Lower lobe of right lung (tissue), 2 donors: ENCODE results near the gene OR5T1. TPM values are rescaled to one million over a fixed set of nuclear protein-coding genes. Genes with fewer than 3 reads are reported as not detected.

Source experiments
- ATAC-seq, 2 donors: fragments of 200-7000 bp; cut with Tn5 transposase; one replicate each; pipeline ENCODE4 v1.9.1; 2020 to 2022; ENCODE audit warnings: mild to moderate bottlenecking in 2 of 2, moderate library complexity in 2 of 2
- DNase-seq: peaks from one replicate; pipeline ENCODE4 v3.0.0-alpha.2; 2020
- H3K27ac ChIP-seq: fragments of 200-600 bp; one replicate; pipeline ENCODE4 v1.8.0; 2022
- H3K27me3 ChIP-seq: fragments of 200-600 bp; one replicate; pipeline ENCODE4 v1.8.0; 2022; ENCODE audit warnings: low read depth
- H3K36me3 ChIP-seq: fragments of 200-600 bp; one replicate; pipeline ENCODE4 v1.8.0; 2022; ENCODE audit warnings: mild to moderate bottlenecking
- H3K4me1 ChIP-seq: fragments of 200-600 bp; one replicate; pipeline ENCODE4 v1.8.0; 2022
- H3K4me3 ChIP-seq: fragments of 200-600 bp; one replicate; pipeline ENCODE4 v1.8.0; 2022; ENCODE audit warnings: mild to moderate bottlenecking
- H3K9me3 ChIP-seq: fragments of 200-600 bp; one replicate; pipeline ENCODE4 v1.8.0; 2022
- intact Hi-C: fragments of 100-400 bp; cut with DNase I; formaldehyde crosslinking; loops from one replicate; pipeline ENCODE4 v1.11.0; 2022
- long read RNA-seq: library from polyadenylated mRNA; unstranded; transcript quantifications from one replicate; pipeline ENCODE4 v2.0.0, GENCODE V29; 2021
- total RNA-seq: library from RNA; stranded (reverse); fragmentation: NEBNext Ultra II Directional; extraction: Animal tissue kit (Norgen Biotek cat#: 25700); gene quantifications from one replicate; pipeline ENCODE4 v1.2.1, GENCODE V29; 2021
- TF ChIP-seq, protein P1 (sequence below): fragments of 200-600 bp; IDR thresholded peaks from one replicate; pipeline ENCODE4 v1.8.0; 2022; ENCODE audit warnings: antibody characterized with exemption, mild to moderate bottlenecking
- donor health status: DM: no; HTN: yes; CAD: no; lungs with severe emphysema.

OR5T1 gene
- not detected for total RNA-seq
- long read RNA-seq = 0 reads

- Histone ChIP-seq H3K27me3 (no peaks in the 10 kb centered on the region), H3K4me3 (no peak within 1 kb of the TSS), H3K9me3 (no peaks in the 10 kb centered on the region), H3K36me3 (no peaks in the 10 kb centered on the region), H3K4me1 (no peaks in the 10 kb centered on the region), H3K27ac (no peak within 1 kb of the TSS)
- TF ChIP-seq, protein P1, sequence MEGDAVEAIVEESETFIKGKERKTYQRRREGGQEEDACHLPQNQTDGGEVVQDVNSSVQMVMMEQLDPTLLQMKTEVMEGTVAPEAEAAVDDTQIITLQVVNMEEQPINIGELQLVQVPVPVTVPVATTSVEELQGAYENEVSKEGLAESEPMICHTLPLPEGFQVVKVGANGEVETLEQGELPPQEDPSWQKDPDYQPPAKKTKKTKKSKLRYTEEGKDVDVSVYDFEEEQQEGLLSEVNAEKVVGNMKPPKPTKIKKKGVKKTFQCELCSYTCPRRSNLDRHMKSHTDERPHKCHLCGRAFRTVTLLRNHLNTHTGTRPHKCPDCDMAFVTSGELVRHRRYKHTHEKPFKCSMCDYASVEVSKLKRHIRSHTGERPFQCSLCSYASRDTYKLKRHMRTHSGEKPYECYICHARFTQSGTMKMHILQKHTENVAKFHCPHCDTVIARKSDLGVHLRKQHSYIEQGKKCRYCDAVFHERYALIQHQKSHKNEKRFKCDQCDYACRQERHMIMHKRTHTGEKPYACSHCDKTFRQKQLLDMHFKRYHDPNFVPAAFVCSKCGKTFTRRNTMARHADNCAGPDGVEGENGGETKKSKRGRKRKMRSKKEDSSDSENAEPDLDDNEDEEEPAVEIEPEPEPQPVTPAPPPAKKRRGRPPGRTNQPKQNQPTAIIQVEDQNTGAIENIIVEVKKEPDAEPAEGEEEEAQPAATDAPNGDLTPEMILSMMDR = no peak
- DNase-seq (no peak), ATAC-seq (no peak)
- intact Hi-C loops = no loop called here
These were observed at the start of gene OR5T1 for GRCh38 chr11:56273854-56274253. Gene OR5T1 (plus strand): TSS chr11:56274154. CDS start chr11:56275639, 1,485 bp downstream.

DNA sequence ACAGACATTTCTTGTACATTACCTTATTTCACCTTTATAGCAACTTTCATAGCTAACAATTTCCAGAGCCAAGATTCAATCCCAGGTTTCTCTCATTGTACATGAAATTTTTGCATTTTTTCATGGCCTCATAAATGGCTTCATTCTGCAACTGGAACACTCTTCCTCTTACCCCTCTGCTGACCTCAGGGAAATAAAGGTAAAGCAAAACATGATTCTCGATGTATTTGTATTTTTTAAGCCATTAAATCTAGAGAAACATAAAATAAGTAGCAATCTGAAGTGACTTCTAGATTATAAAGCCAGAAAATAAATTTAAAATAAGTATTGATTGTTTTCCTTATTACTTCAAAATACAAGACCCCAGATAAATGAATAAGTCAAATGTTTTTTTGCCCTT is 39.8 kb upstream of the OR5T1 start, which contains the start of gene OR5T2:
OR5T2 (minus strand) TSS at position 101 of the 400 bp plus-strand sequence. CDS start 1,193 bp downstream, outside the sequence.
- H3K4me3 ChIP-seq = no peak within 1 kb of the TSS
- H3K9me3 ChIP-seq = no peaks in the 10 kb centered on the region
- H3K27me3 ChIP-seq = no peaks in the 10 kb centered on the region
- no peak within 1 kb of the TSS for H3K27ac ChIP-seq
- TF ChIP-seq, protein P1 = no peak
- intact Hi-C loops = no loop called here
- no peak for DNase-seq
- no peak for ATAC-seq
- H3K36me3 ChIP-seq = no peaks in the 10 kb centered on the region
- H3K4me1 ChIP-seq = no peaks in the 10 kb centered on the region

DNA sequence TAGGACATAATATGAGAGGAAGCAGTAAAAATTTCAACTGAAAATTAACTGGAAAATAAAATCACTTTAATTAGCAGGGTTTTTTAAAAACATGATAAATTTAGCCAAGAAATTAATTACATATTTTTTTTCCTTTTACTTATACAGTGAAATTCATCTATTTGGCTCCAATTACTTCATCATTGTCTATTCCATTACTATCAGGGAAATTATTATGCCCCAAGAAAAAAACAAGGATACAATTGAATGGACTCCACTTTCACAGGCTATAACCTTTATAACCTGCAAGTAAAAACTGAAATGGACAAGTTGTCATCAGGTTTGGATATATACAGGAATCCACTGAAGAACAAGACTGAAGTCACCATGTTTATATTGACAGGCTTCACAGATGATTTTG is 22.0 kb upstream of the OR5T1 start, which contains the start of gene OR5T3:
OR5T3 (plus strand) TSS at position 301 of the 400 bp plus-strand sequence; CDS start at position 301, 0 bp downstream.
- no peak within 1 kb of the TSS for H3K27ac ChIP-seq
- TF ChIP-seq, protein P1 = no peak
- intact Hi-C loops = no loop called here

DNA sequence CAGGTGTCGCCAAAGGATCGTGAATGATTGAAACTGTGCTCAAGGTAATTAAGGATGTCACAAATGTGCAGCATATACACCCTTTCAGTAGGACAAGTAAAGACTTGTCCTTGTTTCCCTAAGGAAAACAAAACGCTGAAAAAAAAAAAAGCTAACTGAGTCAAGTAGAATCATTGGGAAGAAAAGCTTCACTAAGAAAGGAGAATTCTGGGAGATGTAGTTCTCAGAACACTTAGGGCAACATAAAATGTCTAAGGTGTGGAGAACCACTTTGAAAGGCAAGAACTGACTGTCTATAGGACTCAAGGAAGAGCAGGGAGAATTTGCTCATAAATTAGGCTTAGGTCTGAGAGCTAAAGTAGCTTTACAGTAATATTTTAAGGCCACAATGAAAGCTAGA is 2.9 kb upstream of the OR5T1 start:
- Histone ChIP-seq H3K9me3 (no peaks in the 10 kb centered on the region), H3K4me1 (no peaks in the 10 kb centered on the region), H3K27ac (no peak overlapping the region), H3K27me3 (no peaks in the 10 kb centered on the region), H3K4me3 (no peak overlapping the region), H3K36me3 (no peaks in the 10 kb centered on the region)
- DNase-seq (no peak), ATAC-seq (no peak)
- TF ChIP-seq, protein P1 = no peak
- intact Hi-C loops = no loop called here

More for the DNA sequence above, 22.0 kb upstream of the OR5T1 start, which contains the start of gene OR5T3:
- H3K4me1 ChIP-seq = no peaks in the 10 kb centered on the region
- no peak for ATAC-seq
- no peak within 1 kb of the TSS for H3K4me3 ChIP-seq
- no peaks in the 10 kb centered on the region for H3K36me3 ChIP-seq
- no peak for DNase-seq
- no peaks in the 10 kb centered on the region for H3K27me3 ChIP-seq
- H3K9me3 ChIP-seq = no peaks in the 10 kb centered on the region

DNA sequence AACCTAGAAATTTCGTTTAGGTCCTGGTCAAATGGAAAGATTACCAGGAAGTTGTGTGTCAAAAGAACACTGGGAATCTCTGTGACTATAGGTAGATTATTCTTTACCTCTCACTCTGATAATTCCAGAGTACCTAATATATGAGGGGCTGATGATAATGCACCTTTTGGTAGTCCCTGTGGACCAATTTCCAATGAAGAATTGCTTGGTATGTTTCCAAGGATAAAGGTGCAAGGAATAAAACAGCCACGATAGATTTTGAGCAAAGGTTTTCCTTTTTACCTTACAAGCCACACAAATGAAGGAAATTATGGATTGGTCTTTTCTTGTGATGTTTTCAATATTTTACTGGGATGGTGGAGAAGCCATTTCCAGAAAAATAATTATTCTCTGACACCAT is 18.2 kb downstream of the OR5T1 start, which contains the start of gene OR8H1:
OR8H1 (minus strand) TSS at position 101 of the 400 bp plus-strand sequence. CDS start 1,192 bp downstream, outside the sequence.
- Histone ChIP-seq H3K4me3 (no peak within 1 kb of the TSS), H3K27me3 (no peaks in the 10 kb centered on the region), H3K4me1 (no peaks in the 10 kb centered on the region), H3K9me3 (no peaks in the 10 kb centered on the region), H3K36me3 (no peaks in the 10 kb centered on the region), H3K27ac (no peak within 1 kb of the TSS)
- TF ChIP-seq, protein P1 = no peak
- no peak for ATAC-seq
- no peak for DNase-seq
- intact Hi-C loops = no loop called here
